H4 (cell line): ENCODE data around the gene KRT6A. TPM values are rescaled to one million over a fixed set of nuclear protein-coding genes. Genes with fewer than 3 reads are reported as not detected.
A peak's percentile ranks its signal among the peaks of the same experiment; 100 is the strongest.
"Not testable (repeated sequence)": the region's sequence is repeated elsewhere in the genome, so short reads cannot be mapped to it uniquely, and the experiment has no call there.

Experiments
- DNase-seq: peaks from one replicate; pipeline ENCODE4 v3.0.0-alpha.2; 2015; ENCODE audit warnings: low spot score
- total RNA-seq: library from RNA; depleted of rRNA; stranded (reverse); fragments of >200 nt; shearing (Covaris generic); gene quantifications from 2 replicates; pipeline ENCODE4 v1.2.3, GENCODE V29; 2014

Gene KRT6A
- total RNA-seq, 1 experiment from 2014 or later = not detected

DNA sequence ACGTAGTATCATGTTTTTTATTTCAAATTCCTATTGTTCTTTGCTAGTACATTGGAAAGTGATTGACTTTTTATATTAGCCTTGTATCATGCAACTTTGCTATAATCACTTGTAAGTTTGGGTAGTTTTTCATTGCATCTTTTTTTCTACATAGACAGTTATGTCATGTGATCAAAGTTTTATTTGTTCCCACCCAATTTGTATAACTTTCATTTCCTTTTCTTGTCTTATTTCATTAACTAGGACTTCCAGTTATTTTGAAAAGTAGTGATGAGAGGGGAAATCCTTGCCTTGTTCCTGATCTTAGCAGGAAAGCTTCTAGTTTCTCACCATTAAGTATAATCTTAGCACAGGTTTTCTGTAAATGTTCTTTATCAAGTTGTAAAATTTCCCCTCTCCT is 9.8 kb upstream of the KRT6A start:
- no peak for DNase-seq

DNA sequence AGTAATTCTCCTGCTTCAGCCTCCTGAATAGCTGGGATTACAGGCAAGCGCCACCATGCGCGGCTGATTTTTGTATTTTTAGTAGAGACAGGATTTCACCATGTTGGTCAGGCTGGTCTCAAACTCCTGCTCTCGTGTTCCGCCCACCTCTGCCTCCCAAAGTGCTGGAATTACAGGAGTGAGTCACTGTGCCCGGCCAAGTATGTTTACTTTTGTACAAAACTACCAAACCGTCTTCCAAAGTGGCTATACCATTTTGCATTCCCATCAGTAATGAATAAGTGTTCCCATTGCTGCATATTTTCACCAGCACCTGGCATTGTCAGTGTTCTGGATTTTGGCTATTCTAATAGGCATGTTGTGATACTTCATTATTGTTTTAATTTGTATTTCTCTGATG is 8.4 kb upstream of the KRT6A start:
- DNase-seq = peak; percentile 55

DNA sequence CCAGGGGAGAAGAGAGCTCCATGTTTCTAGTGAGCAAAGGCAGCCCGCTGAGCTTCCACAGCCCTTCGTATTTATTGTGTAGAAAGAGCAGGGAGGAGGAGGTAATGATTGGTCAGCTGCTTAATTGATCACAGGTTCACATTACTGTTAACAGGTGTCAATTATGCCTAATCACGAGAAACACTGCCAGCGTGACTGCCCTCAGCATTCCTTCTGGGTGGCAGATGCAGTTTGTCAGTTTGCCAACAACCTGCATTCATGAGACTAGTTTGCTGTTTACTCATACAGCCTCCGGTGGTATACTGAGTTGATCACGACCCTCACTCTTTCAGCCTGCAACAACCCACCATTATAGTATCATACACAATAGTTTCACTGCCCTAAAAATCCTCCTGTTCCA is 7.5 kb upstream of the KRT6A start:
- DNase-seq = not testable (repeated sequence)

DNA sequence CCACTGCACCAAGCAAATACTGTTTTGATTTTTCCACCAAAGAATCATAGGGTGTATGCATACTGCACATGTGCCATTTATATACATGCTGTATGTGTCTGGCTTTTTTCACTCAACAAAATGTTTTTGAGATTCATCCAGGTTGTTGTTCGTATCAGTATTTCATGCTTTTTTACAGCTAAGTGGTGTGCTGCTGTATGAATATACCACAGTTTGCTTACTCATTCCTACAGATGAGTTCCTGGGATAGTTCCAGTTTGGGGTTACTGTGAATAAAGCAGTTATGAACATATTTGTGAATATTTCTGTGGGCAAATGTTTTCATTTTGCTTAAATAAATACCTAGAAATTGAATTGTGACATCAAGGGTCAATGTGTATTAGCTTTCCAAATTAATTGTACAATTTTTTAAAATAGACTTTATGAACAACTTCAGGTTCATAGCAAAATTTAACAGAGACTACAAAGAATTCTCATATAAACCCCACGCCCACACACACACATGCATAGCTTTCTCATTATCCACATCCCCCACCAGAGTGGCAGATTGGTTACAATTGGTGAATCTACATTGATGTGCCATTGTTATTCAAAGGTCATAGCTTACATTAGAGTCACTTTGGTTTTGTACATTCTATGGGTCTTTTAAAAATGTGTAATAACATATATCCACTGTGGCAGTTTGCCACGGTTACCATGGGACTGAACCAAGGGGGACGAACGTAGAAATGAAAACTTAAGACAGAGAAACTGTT is 6.9 kb upstream of the KRT6A start:
- no peak for DNase-seq

DNA sequence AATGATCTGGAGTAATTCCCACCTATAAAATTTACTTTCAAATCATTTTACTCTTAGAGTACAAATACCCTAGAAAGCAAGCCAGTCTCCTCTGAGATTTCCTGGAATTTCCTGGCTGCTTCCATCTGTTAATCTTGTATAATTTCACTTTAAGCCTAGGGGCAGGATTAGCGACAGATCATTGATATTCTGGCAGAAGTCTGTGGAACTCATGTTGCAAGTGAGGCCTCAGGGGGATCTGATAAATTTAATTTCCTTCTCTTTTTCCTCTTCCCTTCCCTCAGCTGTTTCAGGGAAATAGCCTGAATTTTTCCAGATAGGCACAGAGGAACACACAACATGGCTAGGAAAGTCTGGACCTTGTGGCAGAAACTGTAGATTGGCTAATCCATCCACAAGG is 5.9 kb upstream of the KRT6A start:
- DNase-seq = no peak

DNA sequence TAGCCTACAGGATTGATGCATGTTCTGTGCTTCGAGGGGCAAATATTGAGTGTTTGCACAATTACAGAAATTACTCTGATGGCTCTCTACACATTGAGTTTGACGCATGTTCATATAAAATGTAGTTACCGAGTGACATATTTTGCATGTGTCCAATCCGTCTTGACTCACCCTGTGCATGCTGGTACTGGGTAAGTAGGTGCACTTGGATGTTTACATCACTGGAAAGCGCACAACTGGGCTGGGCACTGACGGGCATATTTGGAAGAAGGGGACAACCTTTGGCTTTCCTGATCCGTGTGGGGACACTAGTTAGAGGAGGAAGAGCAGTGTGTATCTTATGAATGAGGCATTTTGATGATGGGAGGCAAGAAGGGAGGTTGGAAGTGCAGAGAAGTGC is 4.9 kb upstream of the KRT6A start:
- no peak for DNase-seq

DNA sequence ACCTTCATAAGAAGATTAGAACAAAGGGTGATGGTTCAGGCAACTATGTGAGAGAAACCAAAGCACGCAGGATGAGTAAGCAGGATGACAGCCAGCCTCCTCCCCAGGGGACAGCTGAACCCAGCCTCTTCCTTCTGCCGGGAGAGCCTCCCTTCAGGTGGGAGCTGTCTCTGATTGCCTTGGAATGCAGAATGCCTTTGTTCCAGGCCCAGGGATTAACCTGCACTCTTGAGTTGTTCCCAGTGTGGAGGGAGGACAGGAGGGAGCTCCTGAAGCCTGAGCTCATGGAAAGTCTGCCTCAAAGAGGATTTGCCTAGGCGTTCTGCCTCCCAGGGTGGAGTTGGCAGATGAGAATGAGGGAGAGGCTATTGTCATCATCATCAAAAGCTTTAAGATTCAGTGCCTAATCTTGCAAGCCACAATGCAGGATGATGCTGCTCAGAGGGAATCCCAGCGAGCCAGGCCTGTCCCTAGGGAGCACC is 3.6 kb upstream of the KRT6A start:
- DNase-seq = peak; percentile 18

DNA sequence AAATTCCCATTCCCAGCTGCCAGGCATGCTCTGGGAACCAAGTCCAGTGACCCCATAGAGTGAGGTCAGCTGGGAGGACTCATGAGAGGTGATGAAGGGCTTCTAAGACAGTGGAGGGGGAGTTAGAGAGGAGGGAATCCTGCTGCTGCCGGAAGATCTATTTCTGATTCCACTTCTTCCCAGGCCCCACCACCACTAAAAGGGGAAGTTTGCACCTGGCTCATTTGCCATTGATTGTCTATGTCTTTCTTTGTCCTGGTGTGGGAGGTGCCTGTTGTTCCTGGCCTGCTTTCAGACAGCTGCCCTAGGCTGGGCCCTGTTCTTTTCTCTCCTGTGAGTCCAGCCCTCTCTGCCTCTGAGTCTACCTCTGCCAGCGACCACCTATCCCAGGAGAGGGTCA is 3.0 kb upstream of the KRT6A start:
- no peak for DNase-seq

DNA sequence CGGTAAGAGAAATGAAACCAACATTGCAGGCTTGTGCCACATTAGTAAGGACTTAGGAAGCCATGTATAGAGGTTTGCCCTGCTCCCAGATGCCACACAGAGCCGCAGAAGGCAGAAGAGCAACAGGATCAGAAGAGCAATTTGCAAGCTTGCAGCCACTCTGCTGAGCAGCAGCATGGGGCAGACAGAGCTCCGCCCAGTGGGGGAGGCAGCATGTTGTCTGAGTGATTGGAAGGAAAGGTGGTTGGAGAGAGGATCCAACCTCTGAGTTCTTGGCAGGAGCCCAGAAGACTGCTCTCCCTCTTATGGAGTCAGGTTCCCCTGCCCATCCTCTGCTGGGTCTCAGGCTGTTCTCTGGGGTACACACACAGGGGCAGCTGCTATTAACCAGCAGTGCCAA is 2.3 kb upstream of the KRT6A start:
- DNase-seq = no peak

DNA sequence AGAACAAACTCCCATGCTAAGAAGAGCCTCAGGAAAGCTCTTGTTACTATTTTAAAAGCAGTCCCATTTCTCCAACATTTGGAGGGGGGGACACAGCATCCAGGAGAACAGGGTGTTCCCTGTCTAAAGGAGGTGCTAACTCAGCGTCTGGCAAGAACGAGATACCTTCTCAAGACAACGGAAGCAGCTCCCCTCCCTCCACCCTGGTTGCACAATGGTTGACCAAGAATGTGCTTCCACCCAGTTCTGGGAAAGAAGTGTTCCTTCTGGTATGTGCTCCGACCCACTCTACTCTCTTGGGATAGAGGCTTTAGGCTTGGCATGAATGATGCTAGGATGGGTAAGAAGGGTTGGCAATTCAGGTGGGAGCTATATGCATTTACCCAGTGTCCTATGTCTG is 1.5 kb upstream of the KRT6A start:
- peak; percentile 20 for DNase-seq

DNA sequence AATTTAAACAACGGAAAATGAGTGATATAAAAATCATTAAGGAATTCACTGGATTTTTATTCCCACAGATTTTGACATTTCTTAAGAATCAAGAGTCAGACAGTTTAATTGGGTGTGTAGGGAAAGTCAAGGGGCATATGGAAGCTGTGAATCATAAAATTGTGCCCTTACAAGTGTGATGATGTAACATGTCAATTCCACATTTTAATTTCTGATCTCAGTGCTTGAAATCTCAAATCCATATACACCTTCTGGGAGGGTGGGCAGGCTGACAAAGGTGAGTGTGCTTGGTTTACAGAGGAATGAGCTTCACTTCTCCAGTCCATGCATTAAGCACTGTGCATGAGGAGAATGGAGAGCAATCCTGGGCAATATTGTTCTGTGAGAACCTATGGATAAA is 1.0 kb upstream of the KRT6A start:
- no peak for DNase-seq

DNA sequence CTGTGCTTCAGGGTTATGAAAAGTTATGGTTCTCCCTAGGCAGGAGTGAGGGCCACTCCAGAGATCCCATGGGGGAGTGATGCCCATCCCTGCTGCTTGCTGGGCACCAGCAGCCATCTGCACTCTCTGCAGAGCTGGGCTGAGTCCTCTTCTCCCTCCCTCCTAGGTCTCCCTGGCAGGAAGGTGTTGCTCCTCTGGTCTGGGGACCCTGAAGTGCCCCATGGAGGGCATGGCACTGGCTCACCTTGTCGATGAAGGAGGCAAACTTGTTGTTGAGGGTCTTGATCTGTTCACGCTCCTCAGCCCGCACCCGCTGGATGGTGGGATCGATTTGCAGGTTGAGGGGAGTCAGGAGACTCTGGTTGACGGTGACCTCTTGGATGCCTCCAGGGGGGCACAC is 652 bp downstream of the KRT6A start:
- not testable (repeated sequence) for DNase-seq

DNA sequence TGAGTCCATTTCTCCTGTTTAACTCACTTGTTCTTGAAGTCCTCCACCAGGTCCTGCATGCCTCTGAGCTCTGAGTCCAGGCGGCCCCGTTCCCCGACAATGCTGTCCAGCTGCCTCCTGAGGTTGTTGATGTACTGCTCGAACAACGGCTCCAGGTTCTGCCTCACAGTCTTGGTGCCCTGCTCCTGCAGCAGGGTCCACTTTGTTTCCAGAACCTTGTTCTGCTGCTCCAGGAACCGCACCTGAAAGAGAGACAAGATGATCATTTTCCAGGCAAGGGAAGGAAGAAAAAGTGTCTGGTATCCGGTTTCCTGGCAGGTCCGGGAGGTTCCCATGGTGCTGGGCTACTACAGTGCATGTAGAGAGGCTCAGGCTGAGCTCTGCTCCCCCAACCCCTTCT is 1.6 kb downstream of the KRT6A start:
- not testable (repeated sequence) for DNase-seq

DNA sequence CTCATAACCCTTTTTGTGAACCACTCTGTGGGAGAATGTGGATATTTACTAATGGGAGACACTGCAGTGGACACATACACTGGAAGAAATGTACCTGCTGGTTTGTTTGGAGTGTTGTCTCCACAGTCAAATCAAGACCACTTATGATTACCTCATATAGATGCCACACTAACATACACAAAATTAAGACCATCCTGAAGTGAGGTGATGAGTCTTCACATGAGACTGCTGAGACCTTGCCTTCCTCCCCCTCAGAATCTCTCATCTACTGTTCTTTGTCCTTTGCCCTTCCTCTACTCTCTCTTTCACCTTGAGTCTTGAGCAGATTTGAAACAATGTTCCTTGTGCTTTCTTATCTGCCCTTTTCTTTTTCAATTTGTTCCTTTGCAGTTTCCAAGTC is 4.3 kb downstream of the KRT6A start:
- no peak for DNase-seq

DNA sequence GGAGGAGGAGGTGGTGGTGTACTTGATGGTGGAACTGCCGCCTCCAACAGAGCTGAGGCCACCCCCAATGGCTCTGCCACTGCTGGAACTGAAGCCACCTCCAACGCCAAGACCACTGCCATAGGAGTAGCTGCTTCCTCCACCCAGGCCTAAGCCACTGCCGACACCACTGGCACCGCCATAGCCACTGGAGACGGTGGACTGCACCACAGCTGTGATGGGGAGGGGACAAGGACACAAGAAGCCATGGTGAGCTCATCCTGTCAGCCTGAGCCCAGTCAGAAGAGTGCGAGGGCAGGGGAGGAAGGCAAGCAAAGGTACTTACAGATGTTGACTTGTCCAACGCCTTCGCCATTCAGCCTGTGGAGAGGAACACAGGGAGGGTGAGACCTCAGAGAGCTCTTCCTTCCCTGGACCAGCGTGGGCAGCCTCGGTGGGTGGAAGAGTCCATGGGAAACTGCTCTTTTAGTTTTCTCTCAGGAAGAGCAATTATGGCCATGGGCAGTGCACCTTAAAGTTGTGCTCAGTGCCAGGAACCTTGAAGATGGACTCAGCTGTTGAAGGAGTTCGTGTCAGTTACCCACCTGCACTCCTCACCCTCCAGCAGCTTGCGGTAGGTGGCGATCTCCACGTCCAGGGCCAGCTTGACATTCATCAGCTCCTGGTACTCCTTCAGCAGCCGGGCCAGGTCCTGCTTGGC is 5.2 kb downstream of the KRT6A start:
- DNase-seq = not testable (repeated sequence)

DNA sequence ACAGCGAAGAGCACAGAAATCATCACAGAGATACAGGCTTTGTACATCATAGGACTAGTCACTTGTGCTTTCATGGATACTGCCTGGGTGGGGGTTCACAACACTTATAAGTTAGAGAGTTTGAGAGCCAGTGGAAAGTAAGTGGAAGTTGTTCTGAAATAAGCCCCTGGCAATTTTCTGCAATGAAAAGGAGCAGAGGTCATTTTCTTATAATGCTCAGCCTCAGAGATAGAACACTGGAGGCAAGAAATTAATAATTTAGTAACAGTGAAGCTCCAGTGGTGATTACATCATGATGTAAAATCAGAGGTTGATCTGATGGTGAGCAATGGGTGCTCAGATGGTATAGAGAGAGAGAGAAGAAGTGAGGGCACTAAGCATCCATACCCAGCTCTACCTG is 5.8 kb downstream of the KRT6A start:
- DNase-seq = no peak

DNA sequence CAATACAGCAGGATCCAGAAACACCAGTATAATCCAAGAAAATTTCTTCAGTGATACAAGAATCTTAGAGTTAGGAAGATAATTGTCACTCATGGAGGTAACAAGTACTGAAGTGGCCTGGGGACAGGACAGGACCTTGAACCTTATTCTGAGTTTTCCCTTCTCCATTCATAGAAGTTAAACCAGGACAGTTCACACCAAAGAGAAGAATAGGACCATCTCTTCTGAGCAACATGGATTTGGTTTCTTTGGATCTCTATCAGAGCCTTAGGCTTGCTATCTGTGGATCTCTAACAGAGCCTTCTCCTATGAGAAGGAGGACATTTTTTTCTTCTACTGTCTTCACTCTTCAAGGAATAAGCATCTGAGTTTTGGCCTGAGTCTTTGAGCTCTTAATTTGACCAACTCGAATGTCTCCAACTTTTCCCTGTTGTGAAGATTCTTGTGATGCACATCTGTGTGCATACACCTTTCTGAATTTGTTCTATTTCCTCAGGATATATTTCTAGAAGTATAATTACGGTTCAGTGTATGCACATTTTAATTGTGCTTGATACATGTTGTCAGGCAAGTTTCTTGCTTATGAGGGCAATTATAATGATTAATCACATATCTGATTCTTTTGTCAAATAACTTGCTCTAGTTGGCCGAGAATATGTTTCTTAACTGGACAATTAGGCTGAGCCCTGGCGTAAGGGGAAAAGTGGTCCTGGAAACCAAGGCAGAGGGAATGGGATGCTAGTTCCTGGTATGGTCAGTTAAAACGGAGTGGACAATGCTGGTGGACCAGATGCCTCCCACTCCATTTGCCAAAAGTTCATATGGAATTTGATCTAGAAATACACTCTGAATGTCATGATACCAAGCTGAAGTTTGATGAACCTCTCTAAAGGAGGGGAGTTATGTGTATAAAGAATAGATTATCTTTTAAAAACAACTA is 6.6 kb downstream of the KRT6A start:
- DNase-seq = no peak

DNA sequence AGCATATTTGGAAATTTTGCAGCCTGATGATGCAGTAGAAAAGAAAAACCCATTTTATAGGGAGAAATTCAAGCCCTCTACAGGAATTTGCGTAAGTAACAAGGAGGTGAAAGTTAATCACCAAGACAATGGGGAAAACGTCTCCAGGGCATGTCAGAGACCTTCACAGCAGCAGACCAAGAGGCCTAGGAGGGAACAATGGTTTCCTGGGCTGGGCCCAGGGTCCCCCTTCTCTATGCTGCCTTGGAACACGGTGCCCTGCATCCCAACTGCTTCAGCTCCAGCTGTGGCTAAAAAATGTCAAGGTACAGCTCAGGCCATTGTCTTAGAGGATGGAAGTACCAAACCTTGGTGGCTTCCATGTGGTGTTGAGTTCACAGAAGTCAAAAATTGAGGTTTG is 13.0 kb downstream of the KRT6A start:
- DNase-seq = no peak

DNA sequence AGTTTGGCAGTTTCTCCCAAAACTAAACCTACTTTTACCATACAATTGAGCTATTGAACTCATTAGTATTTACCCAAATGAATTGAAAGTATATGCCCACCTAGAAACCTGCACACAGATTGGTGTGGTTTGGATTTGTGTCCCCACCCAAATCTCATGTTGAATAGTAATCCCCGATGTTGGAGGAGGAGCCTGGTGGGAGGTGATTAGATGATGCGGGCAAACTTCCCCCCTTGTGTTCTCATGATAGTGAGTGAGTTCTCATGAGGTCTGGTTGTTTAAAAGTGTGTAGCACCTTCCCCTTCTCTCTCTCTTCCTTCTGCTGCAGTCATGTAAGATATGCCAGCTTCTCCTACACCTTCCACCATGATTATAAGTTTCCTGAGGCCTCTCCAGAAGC is 15.4 kb downstream of the KRT6A start:
- DNase-seq = no peak

DNA sequence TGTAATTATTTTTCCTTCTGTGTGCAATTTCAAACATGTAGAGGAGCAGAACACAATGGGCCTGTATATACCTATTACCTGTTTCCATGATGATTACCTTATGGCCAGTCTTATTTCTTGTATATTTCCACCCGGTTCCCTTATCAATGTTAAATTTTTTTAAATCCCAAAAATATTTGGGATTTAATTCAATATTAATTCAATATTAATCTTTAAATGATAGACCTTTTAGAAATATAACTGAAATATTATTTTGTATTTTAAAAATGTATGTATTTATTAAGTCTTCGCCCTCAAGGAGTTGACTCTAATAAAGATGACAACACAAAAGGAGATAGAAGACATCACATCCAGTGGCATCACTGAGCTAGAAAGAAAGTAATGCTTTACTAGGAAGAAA is 18.8 kb downstream of the KRT6A start:
- DNase-seq = no peak

DNA sequence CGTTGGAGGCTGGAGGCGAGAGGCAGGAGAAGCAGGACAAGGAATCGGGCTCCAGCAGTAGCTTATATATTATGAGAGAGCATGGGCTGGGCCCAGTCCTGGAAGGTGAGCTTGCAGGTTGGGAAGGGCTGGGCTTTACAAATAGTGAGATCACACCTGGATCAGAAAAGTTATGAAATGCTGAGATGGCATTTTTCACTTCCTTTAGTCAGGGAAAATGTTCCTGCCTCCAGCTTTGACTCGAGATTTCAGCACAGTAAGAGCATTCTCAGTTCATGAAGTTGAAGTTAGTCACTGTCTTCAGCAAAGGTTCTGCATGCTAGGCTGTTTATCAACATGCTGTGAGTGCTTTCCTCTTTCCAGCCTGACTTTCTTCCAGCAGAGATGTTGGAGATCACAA is 19.3 kb downstream of the KRT6A start, which contains the start of gene KRT6C:
KRT6C (minus strand) TSS at position 38 of the 400 bp plus-strand sequence. CDS start 68 bp downstream, outside the sequence.
- no peak for DNase-seq

DNA sequence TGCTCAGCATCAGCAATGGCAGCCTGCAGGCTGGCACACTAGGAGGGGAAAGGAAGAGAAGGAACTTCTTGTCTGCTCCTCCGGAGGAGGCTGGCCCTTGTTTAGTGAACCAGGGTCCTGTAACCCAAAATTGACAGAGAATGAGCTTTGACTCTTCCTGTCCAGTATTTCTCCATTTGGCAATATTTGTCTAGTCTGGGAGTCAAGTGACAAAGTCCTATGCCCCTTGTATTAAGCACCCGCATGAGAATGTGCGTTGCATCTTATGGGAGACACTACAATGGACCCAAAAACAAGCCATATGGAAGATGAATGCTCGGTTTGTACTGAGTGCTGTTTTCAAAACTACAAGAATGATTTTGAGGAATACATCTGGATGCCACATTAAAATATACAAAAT is 23.2 kb downstream of the KRT6A start:
- no peak for DNase-seq
